GM19240 (cell line): ENCODE measurements around the gene NCKAP5.

Experiments
- DNase-seq: peaks from one replicate; pipeline ENCODE4 v3.0.0; 2011; ENCODE audit warnings: low spot score; ENCODE audit not compliant: insufficient read length

Gene NCKAP5

DNA sequence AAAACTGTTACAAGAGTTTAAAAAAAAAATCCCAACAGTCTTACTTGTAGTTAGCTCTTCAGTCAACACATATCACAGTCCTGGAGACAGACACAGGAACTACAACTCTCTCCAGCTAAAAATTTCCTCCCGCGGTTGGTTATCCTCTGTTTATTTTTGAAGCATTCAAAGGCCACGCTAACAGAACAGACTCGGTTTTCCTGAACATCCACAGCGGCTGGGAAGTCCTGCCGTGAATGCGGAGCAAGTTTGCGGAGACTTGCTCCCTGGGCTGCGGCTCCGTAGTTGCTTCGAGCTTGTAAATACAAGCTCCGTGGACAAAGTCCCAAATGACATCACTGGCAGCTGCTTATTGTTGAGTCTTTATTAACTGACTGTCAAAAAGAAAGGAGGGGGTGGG is at the start of gene NCKAP5:
Gene NCKAP5, minus strand, starts transcription at position 292 of the 400 bp plus-strand sequence. CDS start 50,937 bp downstream, outside the sequence.
- no peak for DNase-seq

DNA sequence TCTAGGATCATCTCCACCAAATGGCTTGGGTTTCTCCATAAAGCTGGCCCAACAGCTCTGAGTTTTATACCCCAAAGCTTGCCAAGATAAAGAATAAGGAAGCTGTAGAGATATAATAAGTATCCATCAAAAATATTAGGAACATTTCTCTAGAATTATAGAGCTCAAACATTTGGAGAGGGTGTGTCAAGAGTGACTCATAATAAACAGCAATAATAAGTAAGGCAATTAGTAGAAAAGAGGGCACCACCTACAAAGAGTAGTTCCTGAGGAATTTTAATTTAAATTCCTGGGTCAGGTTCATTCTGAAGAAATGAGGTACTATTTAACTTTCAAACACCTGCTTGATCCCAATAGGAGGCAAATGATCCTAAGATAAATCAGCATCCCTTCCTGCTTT is 41.4 kb upstream of the NCKAP5 start:
- DNase-seq = no peak

- no peak for DNase-seq
These were observed 40.0 kb upstream of the NCKAP5 start for GRCh38 chr2:133608291-133608690.

DNA sequence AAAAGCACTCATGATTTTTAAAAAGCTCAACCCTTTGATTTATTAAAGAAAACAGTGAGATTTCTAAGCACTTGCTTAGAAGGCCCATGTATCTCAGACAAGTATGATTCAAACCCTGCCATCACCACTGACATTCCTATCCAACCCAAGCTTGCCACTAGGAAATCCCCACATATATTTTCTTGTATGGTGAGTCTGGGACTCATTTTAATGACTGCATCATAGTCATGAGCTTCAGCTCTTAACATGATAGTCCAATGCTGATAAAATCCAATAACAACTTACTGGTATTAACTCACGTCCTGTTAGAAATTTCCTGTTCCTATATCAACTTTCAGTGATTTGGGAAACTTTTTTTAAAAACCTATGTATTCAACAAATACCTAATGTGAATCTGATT is 39.4 kb upstream of the NCKAP5 start:
- DNase-seq = no peak

GRCh38 chr2:133606616-133607015 is 38.4 kb upstream of the NCKAP5 start:
- DNase-seq = no peak

- DNase-seq = no peak
These were observed 37.5 kb upstream of the NCKAP5 start for GRCh38 chr2:133605766-133606137.

GRCh38 chr2:133605011-133605765 is 36.9 kb upstream of the NCKAP5 start:
- DNase-seq = no peak

DNA sequence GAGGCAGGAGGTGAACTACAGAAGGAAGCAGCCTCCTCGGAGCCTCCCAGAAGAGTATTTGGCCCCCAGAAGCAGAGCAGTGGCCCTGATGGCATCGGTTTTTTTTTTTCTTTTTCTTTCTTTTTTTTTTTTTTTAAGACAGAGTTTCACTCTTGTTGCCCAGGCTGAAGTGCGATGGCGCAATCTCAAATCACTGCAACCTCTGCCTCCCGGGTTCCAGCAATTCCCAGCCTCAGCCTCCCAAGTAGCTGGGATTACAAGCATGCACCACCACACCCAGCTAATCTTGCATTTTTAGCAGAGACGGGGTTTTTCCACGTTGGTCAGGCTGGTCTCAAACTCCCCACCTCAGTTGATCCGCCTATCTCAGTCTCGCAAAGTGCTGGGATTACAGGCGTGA is 34.8 kb upstream of the NCKAP5 start:
- no peak for DNase-seq

GRCh38 chr2:133602538-133602937 is 34.3 kb upstream of the NCKAP5 start:
- no peak for DNase-seq

DNA sequence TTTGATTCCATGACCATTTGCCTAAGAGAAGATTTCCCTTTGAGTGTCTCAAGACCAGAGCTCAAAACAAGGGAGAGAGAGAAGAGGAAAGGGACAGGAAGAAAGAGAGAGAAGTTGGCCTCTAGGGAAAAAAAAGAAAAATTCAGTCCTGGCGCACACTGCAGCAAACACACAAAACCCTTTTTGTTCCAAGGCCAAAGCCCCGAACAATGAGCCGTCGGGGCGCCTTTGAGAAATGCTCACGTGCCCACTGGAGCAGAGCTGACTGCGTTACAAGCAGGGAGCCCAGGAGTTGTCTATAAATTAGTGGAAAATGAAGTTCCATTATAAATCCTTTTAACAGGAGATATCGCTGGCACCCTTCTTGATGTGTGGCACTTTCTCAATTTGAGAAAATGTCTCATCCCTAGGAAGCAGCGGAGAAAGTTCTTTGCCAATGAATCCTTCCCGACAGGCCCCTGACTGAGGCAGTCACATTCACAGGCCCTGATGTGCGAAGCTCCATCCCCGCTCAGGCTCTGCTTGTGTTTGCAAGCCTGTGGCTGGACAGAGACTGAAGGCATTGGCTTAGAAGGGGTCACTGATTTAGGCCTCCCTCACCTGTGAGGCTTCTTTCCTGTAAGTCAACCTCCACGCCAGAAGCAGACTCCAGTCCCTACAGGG is 32.1 kb upstream of the NCKAP5 start:
- DNase-seq = no peak

- no peak for DNase-seq
These were observed 31.5 kb upstream of the NCKAP5 start for GRCh38 chr2:133599811-133600210.

DNA sequence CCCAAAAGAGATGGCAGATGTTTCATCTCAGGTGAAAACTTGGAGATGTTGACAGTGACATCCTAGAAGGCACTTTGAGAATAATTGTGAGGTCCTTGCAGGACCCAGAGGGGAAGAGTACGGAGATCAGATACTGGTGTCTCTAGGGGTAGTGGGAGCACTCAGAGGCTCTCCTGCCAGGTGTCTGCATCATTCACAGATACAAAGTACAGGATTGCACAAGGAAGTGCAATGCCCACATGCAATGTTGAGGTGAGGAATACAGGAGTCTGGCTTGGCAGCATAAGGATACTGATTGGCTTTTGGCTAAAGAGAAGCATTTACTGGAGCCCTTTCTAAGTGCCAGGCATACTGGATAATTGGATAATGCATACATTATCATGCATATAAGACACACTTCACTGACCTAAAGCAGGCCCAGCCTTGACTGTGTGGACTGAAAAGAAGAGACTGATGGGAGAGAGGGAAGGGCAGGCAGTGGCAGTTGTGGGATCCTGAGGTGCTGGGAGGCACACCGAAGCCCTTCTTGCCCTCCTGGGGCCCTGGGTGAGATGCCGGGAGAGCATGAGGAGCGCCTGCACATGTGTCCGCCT is 31.0 kb upstream of the NCKAP5 start:
- no peak for DNase-seq

GRCh38 chr2:133598769-133599168 is 30.5 kb upstream of the NCKAP5 start:
- DNase-seq = no peak

DNA sequence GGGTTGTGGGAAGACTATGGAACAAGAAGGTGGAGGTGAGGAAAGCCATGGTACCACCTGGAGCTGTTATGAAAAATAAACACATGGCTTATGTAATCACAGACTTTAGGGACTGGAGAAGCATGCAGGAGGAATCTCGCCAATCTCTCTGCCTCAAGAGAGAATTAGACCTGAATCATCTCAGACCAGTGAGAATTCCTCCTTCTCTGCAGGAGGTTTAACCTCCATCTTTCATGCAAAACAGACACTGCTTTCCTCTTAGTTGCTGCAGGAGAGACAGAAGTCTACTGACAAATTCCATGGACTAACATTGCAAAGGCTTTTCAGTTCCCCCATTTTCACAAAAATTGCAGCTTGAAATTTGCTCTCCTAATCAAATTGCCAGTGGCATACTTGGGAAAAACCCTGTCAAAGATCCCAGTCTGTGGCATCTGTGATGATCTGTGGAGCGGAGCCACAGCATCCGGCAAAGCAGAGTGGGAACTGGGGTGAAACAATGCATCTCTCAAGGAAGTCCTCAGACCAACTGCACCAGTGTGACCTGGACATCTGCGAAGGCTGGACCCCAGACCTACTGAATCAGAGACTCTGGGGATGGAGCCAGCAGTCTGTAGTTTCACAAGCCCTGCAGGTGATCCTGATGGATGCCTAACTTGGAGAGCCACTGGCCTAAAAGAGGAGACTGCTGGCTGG is 28.6 kb upstream of the NCKAP5 start:
- no peak for DNase-seq

GRCh38 chr2:133591164-133591563 is 22.9 kb upstream of the NCKAP5 start:
- no peak for DNase-seq

DNA sequence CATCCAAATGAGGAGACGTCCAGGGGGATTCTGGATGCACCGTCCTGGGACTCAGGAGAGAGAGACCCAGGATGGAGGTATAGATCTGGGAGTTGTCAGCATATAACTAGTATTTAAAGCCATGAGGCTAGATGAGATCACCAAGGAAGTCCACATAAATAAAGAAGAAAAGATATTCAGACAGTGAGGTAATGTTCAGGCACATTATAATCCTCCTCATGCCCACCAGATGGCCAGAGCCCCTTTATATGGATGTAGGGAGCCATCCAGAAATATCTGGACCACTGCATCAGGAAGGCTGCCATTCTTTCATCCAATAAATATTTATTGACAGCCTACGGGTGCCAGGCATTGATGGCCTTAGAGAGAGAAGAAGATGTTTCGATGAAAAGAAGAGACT is 21.2 kb upstream of the NCKAP5 start:
- no peak for DNase-seq

DNA sequence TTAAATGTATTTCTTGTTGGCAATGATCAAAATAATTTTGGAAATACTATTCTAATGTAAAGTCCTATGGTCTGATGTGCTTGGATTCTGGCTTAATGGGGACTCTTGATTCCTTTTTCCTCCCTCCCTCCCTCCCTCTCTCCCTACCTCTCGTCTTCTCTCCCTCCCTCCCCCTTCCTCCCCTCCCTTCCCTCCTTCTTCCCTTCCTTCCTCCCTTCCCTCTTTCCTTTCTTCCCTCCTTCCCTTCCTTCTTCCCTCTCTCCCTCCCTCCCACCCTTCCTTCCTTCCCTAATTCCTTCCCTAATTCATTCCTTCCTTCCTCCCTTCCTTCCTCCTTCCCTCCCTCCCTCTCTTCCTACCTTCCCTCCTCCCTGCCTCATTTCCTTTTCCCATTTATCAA is 19.9 kb upstream of the NCKAP5 start:
- DNase-seq = no peak

DNA sequence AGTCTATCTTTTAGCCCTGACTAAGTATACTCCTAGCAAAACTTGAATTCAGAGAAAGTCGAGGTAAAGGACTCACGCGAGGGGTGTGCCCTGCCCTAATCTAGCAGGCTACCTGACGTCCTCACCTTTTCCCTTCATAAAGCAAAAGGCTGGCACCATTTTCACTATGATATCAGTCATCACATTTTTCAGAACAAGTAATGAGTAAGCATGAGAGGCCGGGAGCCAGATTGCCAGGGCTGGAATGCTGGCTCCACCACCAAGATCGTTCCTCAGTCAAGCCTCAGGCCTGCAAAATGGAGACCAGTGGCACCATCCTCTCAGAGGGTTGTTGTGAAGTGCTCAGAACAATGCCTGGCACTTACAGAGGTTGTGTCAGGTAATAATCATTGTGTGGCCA is 18.7 kb upstream of the NCKAP5 start:
- no peak for DNase-seq

DNA sequence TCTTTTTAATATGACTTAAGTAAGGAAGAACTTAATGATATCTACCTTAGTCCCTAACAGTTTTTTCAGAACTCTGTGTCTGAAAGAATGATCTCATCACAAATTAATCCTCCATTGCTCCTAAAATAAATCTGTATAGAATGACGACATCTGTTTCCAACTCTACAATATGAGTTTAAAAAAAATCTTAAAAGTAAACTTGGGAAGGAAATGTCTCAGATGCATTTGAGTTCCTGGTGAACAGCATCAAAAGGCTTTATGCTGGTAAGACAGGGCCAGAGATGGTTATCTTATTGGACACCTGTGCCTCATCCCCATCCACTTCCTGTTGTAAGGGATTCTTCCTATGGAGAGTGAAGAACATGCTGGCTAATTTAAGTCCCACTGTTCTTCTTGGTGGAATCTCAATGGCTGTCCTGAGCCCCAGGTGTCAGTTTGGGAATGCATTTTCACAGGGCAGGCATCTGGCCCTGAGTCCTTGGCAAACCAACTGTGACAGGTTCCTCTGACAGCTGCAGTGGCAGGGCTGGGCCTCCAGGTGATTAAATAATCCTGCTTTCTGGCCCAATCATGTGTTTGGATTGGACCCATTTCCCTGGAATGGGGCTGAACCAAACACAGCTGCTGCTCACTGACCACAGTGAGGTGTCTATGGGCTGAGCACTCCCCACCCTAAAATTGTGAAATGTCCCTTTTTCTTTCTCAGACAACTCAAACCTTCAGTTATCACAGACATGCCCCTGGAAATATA is 12.9 kb upstream of the NCKAP5 start:
- DNase-seq = no peak

GRCh38 chr2:133579274-133579673 is 11.0 kb upstream of the NCKAP5 start:
- no peak for DNase-seq

GRCh38 chr2:133576714-133577113 is 8.5 kb upstream of the NCKAP5 start:
- DNase-seq = no peak
